HFF-Myc (cell line): ENCODE data around the gene IFI6.

ENCODE experiments used
- DNase-seq: peaks from one replicate; pipeline ENCODE4 v3.0.0-alpha.2; 2011; ENCODE audit warnings: low read depth; ENCODE audit errors: extremely low read depth
- H3K4me3 ChIP-seq: replicated peaks from 2 replicates; pipeline ENCODE4 v1.5.1; 2011; ENCODE audit warnings: low read depth, mild to moderate bottlenecking, control low read depth, low read length
- CTCF ChIP-seq: IDR thresholded peaks from 2 replicates; pipeline ENCODE4 v1.5.1; 2012; ENCODE audit warnings: mild to moderate bottlenecking, low read depth, low read length, control low read depth; ENCODE audit errors: missing control alignments

Gene IFI6

GRCh38 chr1:27669876-27670275 is 2.1 kb downstream of the IFI6 start:
- peak overlapping the region; percentile 34 for H3K4me3 ChIP-seq
- no peak for DNase-seq
- no peak for TF ChIP-seq CTCF

- peak overlapping the region; percentile 34 for H3K4me3 ChIP-seq
- no peak for DNase-seq
- TF ChIP-seq CTCF = peak; percentile 66
These were observed 2.9 kb downstream of the IFI6 start for GRCh38 chr1:27668808-27669723.

GRCh38 chr1:27668121-27668807 is 3.7 kb downstream of the IFI6 start:
- DNase-seq = no peak
- no peak overlapping the region for H3K4me3 ChIP-seq
- no peak for TF ChIP-seq CTCF

- H3K4me3 ChIP-seq = no peak overlapping the region
- no peak for DNase-seq
- TF ChIP-seq CTCF = no peak
These were observed 5.2 kb downstream of the IFI6 start for GRCh38 chr1:27666791-27667254.

GRCh38 chr1:27666294-27666693 is 5.7 kb downstream of the IFI6 start:
- no peak overlapping the region for H3K4me3 ChIP-seq
- TF ChIP-seq CTCF = no peak
- no peak for DNase-seq

GRCh38 chr1:27665016-27665651 is 6.9 kb downstream of the IFI6 start:
- no peak overlapping the region for H3K4me3 ChIP-seq
- TF ChIP-seq CTCF = no peak
- no peak for DNase-seq
